Effector memory CD4-positive, alpha-beta T cell (primary cell): ENCODE measurements around the gene S1PR4.
"Not testable (repeated sequence)": the region's sequence is repeated elsewhere in the genome, so short reads cannot be mapped to it uniquely, and the experiment has no call there.

Experiments
- DNase-seq, 3 donors: peaks; one replicate each; pipeline ENCODE4 v3.0.0-alpha.2; 2020
- H3K27ac ChIP-seq: 2 replicates; pipeline ENCODE4 v1.7.0; 2013; ENCODE audit warnings: mild to moderate bottlenecking, low read length, moderate library complexity; ENCODE audit not compliant: insufficient read depth, poor library complexity, severe bottlenecking
- H3K27me3 ChIP-seq: replicated peaks from 2 replicates; pipeline ENCODE4 v1.7.0; 2013; ENCODE audit warnings: mild to moderate bottlenecking, low read length; ENCODE audit not compliant: insufficient read depth, control insufficient read depth, poor library complexity, severe bottlenecking
- H3K36me3 ChIP-seq: 2 replicates; pipeline ENCODE4 v1.7.0; 2013; ENCODE audit warnings: mild to moderate bottlenecking, low read length, moderate library complexity; ENCODE audit not compliant: control insufficient read depth, insufficient read depth
- H3K4me1 ChIP-seq: 2 replicates; pipeline ENCODE4 v1.7.0; 2013; ENCODE audit warnings: low read length, mild to moderate bottlenecking; ENCODE audit not compliant: control insufficient read depth, insufficient read depth, poor library complexity, severe bottlenecking
- H3K4me3 ChIP-seq: 2 replicates; pipeline ENCODE4 v1.7.0; 2013; ENCODE audit warnings: low read length, low read depth, mild to moderate bottlenecking; ENCODE audit not compliant: insufficient read depth, poor library complexity, severe bottlenecking
- H3K9me3 ChIP-seq: 2 replicates; pipeline ENCODE4 v1.7.0; 2013; ENCODE audit warnings: mild to moderate bottlenecking, low read length, moderate library complexity; ENCODE audit not compliant: control insufficient read depth

S1PR4 gene

GRCh38 chr19:3152419-3152780 lies 26.2 kb upstream of the S1PR4 start:
- H3K4me3 ChIP-seq, result no peak overlapping the region
- H3K9me3 ChIP-seq, result no peaks in the 10 kb centered on the region
- H3K27ac ChIP-seq, result no peak overlapping the region
- peaks cover 32% of the 10 kb centered on the region for H3K4me1 ChIP-seq
- H3K27me3 ChIP-seq, result no peaks in the 10 kb centered on the region
- H3K36me3 ChIP-seq, result no peaks in the 10 kb centered on the region
- no peak for DNase-seq

GRCh38 chr19:3153286-3154230 lies 25.0 kb upstream of the S1PR4 start:
- no peak for DNase-seq
- Histone ChIP-seq H3K9me3 (no peaks in the 10 kb centered on the region), H3K4me3 (no peak overlapping the region), H3K36me3 (no peaks in the 10 kb centered on the region), H3K27me3 (no peaks in the 10 kb centered on the region), H3K27ac (no peak overlapping the region), H3K4me1 (peaks cover 32% of the 10 kb centered on the region)

- not testable (repeated sequence) for H3K36me3 ChIP-seq, DNase-seq, H3K27me3 ChIP-seq, H3K9me3 ChIP-seq
- Histone ChIP-seq H3K27ac (peak overlapping the region; percentile 81), H3K4me1 (peaks cover 32% of the 10 kb centered on the region), H3K4me3 (peak overlapping the region; percentile 38)
Observed at GRCh38 chr19:3154447-3154846, 24.1 kb upstream of the S1PR4 start.

GRCh38 chr19:3154957-3155736 lies 23.4 kb upstream of the S1PR4 start:
- H3K9me3 ChIP-seq, result no peaks in the 10 kb centered on the region
- H3K27ac ChIP-seq, result peak overlapping the region; percentile 81
- DNase-seq, result peak; percentile 81 to 89 (median 86)
- H3K36me3 ChIP-seq, result no peaks in the 10 kb centered on the region
- H3K4me3 ChIP-seq, result peak overlapping the region; percentile 38
- H3K27me3 ChIP-seq, result no peaks in the 10 kb centered on the region
- H3K4me1 ChIP-seq, result peaks cover 32% of the 10 kb centered on the region

- Histone ChIP-seq H3K27ac (no peak overlapping the region), H3K36me3 (no peaks in the 10 kb centered on the region), H3K27me3 (no peaks in the 10 kb centered on the region), H3K9me3 (no peaks in the 10 kb centered on the region), H3K4me3 (no peak overlapping the region), H3K4me1 (peaks cover 26% of the 10 kb centered on the region)
- DNase-seq, result no peak
Observed at GRCh38 chr19:3157096-3157845, 21.3 kb upstream of the S1PR4 start.

- no peak overlapping the region for H3K4me3 ChIP-seq
- no peaks in the 10 kb centered on the region for H3K36me3 ChIP-seq
- H3K4me1 ChIP-seq, result peaks cover 17% of the 10 kb centered on the region
- H3K27ac ChIP-seq, result no peak overlapping the region
- H3K27me3 ChIP-seq, result no peaks in the 10 kb centered on the region
- DNase-seq, result no peak
- H3K9me3 ChIP-seq, result no peaks in the 10 kb centered on the region
Observed at GRCh38 chr19:3159565-3159964, 19.0 kb upstream of the S1PR4 start.

GRCh38 chr19:3160219-3160618 lies 18.4 kb upstream of the S1PR4 start:
- H3K4me1 ChIP-seq, result peaks cover 10% of the 10 kb centered on the region
- no peaks in the 10 kb centered on the region for H3K36me3 ChIP-seq
- no peaks in the 10 kb centered on the region for H3K9me3 ChIP-seq
- no peak overlapping the region for H3K4me3 ChIP-seq
- no peaks in the 10 kb centered on the region for H3K27me3 ChIP-seq
- no peak for DNase-seq
- no peak overlapping the region for H3K27ac ChIP-seq

- no peak overlapping the region for H3K27ac ChIP-seq
- no peak overlapping the region for H3K4me3 ChIP-seq
- no peaks in the 10 kb centered on the region for H3K4me1 ChIP-seq
- no peaks in the 10 kb centered on the region for H3K27me3 ChIP-seq
- no peaks in the 10 kb centered on the region for H3K9me3 ChIP-seq
- no peaks in the 10 kb centered on the region for H3K36me3 ChIP-seq
- no peak for DNase-seq
Observed at GRCh38 chr19:3161453-3161852, 17.1 kb upstream of the S1PR4 start.

- no peak for DNase-seq
- Histone ChIP-seq H3K27me3 (no peaks in the 10 kb centered on the region), H3K36me3 (no peaks in the 10 kb centered on the region), H3K4me3 (no peak overlapping the region), H3K27ac (no peak overlapping the region), H3K9me3 (no peaks in the 10 kb centered on the region), H3K4me1 (no peaks in the 10 kb centered on the region)
Observed at GRCh38 chr19:3162418-3163229, 15.9 kb upstream of the S1PR4 start.
